ENCODE measurements around the gene COL23A1. TPM values are rescaled to one million over a fixed set of nuclear protein-coding genes. Genes with fewer than 3 reads are reported as not detected.

COL23A1 gene
- polyA plus RNA-seq, 3 donors: 0.11 to 0.21 TPM; not detected in 1

DNA sequence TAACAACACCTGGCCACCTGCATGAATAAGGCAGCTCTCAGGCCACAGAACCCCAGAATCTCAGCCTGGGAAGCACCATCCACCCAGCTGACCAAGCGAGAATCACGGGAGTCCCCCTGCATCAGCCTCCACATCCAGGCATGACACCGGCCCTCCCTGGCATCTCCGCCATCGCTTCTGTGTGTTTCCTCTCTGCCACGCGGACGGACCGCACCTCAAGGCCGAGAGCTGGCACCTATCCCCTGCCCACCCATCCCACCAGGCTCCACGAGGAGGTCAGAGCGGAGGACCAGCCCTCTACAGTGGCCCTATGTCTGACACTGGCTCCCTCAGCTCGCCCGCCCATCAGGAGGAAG, 134.7 kb downstream of the COL23A1 start:
- Histone ChIP-seq H3K4me1 (ENCODE audit: control insufficient read depth in 1 of 2, insufficient read depth in 2 of 2, low read length in 2 of 2) (peaks cover 2 to 3% of the 10 kb centered on the region in 2 donors), H3K36me3 (replicated peaks in 1 of 2; ENCODE audit: control insufficient read depth in 1 of 2, insufficient read depth in 2 of 2, low read length in 2 of 2) (no peaks in the 10 kb centered on the region), H3K9ac (ENCODE audit: insufficient read depth, low read length, poor library complexity, severe bottlenecking) (no peak overlapping the region), H3K79me2 (ENCODE audit: insufficient read depth, low read length) (no peaks in the 10 kb centered on the region), H3K4me2 (replicated peaks; ENCODE audit: extremely low read depth, low read length, poor library complexity, severe bottlenecking) (no peak overlapping the region), H3K27me3 (ENCODE audit: control insufficient read depth in 2 of 2, insufficient read depth in 2 of 2, low read length in 2 of 2) (no peaks in the 10 kb centered on the region), H3K27ac (ENCODE audit: low read depth in 1 of 2, low read length in 2 of 2) (no peak overlapping the region), H3K4me3 (replicated peaks in 1 of 3; ENCODE audit: low read depth in 2 of 3, low read length in 3 of 3) (no peak overlapping the region), H2AFZ (ENCODE audit: insufficient read depth, low read depth, low read length, poor library complexity, severe bottlenecking) (no peak overlapping the region), H4K20me1 (ENCODE audit: insufficient read depth, low read length) (no peaks in the 10 kb centered on the region), H3K9me3 (replicated peaks in 1 of 2; ENCODE audit: control insufficient read depth in 1 of 2, insufficient read depth in 1 of 2, low read length in 2 of 2) (no peaks in the 10 kb centered on the region)
- no peak for DNase-seq
- Mint-ChIP-seq H3K4me1 (peaks cover 2% of the 10 kb centered on the region), H3K4me3 (no peak overlapping the region), H3K9me3 (no peaks in the 10 kb centered on the region), H3K36me3 (no peaks in the 10 kb centered on the region), H3K27me3 (ENCODE audit: low read depth in 3 of 3) (peaks cover 0 to 2% (median 1%) of the 10 kb centered on the region in 3 donors), H3K27ac (no peak overlapping the region)
- TF ChIP-seq, protein P1, sequence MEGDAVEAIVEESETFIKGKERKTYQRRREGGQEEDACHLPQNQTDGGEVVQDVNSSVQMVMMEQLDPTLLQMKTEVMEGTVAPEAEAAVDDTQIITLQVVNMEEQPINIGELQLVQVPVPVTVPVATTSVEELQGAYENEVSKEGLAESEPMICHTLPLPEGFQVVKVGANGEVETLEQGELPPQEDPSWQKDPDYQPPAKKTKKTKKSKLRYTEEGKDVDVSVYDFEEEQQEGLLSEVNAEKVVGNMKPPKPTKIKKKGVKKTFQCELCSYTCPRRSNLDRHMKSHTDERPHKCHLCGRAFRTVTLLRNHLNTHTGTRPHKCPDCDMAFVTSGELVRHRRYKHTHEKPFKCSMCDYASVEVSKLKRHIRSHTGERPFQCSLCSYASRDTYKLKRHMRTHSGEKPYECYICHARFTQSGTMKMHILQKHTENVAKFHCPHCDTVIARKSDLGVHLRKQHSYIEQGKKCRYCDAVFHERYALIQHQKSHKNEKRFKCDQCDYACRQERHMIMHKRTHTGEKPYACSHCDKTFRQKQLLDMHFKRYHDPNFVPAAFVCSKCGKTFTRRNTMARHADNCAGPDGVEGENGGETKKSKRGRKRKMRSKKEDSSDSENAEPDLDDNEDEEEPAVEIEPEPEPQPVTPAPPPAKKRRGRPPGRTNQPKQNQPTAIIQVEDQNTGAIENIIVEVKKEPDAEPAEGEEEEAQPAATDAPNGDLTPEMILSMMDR (IDR thresholded peaks at IDR 0.05): no peak
- 100% methylated on average over 11 of the region's 14 CpGs for WGBS (ENCODE audit: insufficient coverage)
- intact Hi-C loops (cut with micrococcal nuclease): no loop called here

DNA sequence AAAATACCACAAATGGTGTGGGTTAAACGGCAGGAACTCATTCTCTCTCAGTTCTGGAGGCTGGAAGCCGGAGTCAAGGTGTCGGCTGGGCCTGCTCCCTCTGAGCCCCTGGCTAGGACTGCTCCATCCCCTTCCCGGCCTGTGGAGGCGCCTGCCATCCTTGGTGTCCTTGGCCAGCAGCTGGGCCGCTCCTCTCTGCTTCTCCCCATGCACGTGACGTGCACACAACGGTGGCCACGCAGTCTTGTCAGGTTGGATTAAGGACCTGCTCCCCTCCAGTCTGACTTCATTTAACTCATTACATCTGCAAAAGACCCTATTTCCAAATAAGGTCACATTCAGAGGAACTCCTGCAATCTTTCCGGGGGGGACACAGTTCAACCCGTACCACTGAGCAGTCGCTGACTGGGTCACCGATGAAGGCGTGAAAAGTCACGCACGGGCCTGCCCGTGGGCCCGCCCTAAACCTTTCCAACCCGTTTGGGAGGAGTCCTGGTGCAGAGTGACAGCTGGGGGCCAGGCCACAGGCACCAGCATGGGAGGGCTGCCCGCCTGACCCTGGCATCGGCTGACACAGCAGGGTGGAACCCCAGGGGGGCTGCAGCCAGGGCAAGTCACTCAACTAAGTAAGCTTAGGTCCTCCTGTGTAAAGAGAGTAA, 135.2 kb downstream of the COL23A1 start:
- no peak overlapping the region for H3K4me2 ChIP-seq (replicated peaks; ENCODE audit: extremely low read depth, low read length, poor library complexity, severe bottlenecking)
- Mint-ChIP-seq H3K27me3 (ENCODE audit: low read depth in 3 of 3) (peaks cover 2 to 6% (median 4%) of the 10 kb centered on the region in 3 donors), H3K4me1 (peaks cover 7% of the 10 kb centered on the region), H3K27ac (no peak overlapping the region), H3K36me3 (no peaks in the 10 kb centered on the region), H3K9me3 (no peaks in the 10 kb centered on the region), H3K4me3 (no peak overlapping the region)
- H2AFZ ChIP-seq (ENCODE audit: insufficient read depth, low read depth, low read length, poor library complexity, severe bottlenecking): no peak overlapping the region
- H3K27me3 ChIP-seq (ENCODE audit: control insufficient read depth in 2 of 2, insufficient read depth in 2 of 2, low read length in 2 of 2): no peaks in the 10 kb centered on the region
- DNase-seq: no peak
- TF ChIP-seq, protein P1 (IDR thresholded peaks at IDR 0.05): no peak
- H3K4me3 ChIP-seq (replicated peaks in 1 of 3; ENCODE audit: low read depth in 2 of 3, low read length in 3 of 3): no peak overlapping the region
- H3K4me1 ChIP-seq (ENCODE audit: control insufficient read depth in 1 of 2, insufficient read depth in 2 of 2, low read length in 2 of 2): peaks cover 8% of the 10 kb centered on the region in 2 donors
- no peak overlapping the region for H3K9ac ChIP-seq (ENCODE audit: insufficient read depth, low read length, poor library complexity, severe bottlenecking)
- no peaks in the 10 kb centered on the region for H3K9me3 ChIP-seq (replicated peaks in 1 of 2; ENCODE audit: control insufficient read depth in 1 of 2, insufficient read depth in 1 of 2, low read length in 2 of 2)
- H3K36me3 ChIP-seq (replicated peaks in 1 of 2; ENCODE audit: control insufficient read depth in 1 of 2, insufficient read depth in 2 of 2, low read length in 2 of 2): no peaks in the 10 kb centered on the region
- H3K27ac ChIP-seq (ENCODE audit: low read depth in 1 of 2, low read length in 2 of 2): no peak overlapping the region
- intact Hi-C loops (cut with micrococcal nuclease): no loop called here
- no peaks in the 10 kb centered on the region for H4K20me1 ChIP-seq (ENCODE audit: insufficient read depth, low read length)
- 96% methylated on average over 21 of the region's 22 CpGs for WGBS (ENCODE audit: insufficient coverage)
- no peaks in the 10 kb centered on the region for H3K79me2 ChIP-seq (ENCODE audit: insufficient read depth, low read length)
